H1 (cell line): ENCODE data around the gene AP3M1. TPM values are rescaled to one million over a fixed set of nuclear protein-coding genes. Genes with fewer than 3 reads are reported as not detected.

Experiments used
- CHD1 ChIP-seq: IDR thresholded peaks from 2 replicates; pipeline ENCODE4 v1.6.1; 2012; ENCODE audit warnings: low read depth, low read length, improper control_type of control experiment
- JUN ChIP-seq: IDR thresholded peaks from 2 replicates; pipeline ENCODE4 v1.6.1; 2011; ENCODE audit warnings: low read depth, mild to moderate bottlenecking, improper control_type of control experiment, low read length
- KDM1A ChIP-seq: fragments of 200-600, 300-600 bp; sonication (generic); IDR thresholded peaks from 2 replicates; pipeline ENCODE4 v1.7.1; 2016; ENCODE audit warnings: mild to moderate bottlenecking, low read length, borderline replicate concordance
- NRF1 ChIP-seq: IDR thresholded peaks from 2 replicates; pipeline ENCODE4 v1.6.1; 2011; ENCODE audit warnings: mild to moderate bottlenecking, low read depth, low read length, improper control_type of control experiment
- polyA plus RNA-seq, 7 experiments: library from polyadenylated mRNA; depleted of rRNA in 3 of 7; stranded (reverse) in 5 of 7; unstranded in 2 of 7; fragments of >200 nt in 5 of 7; fragments of 200-250 nt in 2 of 7; gene quantifications; 1 replicate in 5 of 7; 2 replicates in 1 of 7; 4 replicates in 1 of 7; pipeline versions ENCODE4 v1.2.1 to v1.2.3, GENCODE V29; 2011 to 2013; ENCODE audit warnings: missing spikeins in 2 of 7, mixed read lengths in 2 of 7
- total RNA-seq: library from RNA; stranded (reverse); fragmentation: NEBNext Ultra II Directional; extraction: Animal tissue kit (Norgen Biotek cat#: 25700); gene quantifications from 2 replicates; pipeline ENCODE4 v1.2.1, GENCODE V29; 2021

AP3M1 gene
- total and polyA plus RNA-seq, 2 of the 8 experiments (the other 6 are each of a cell fraction or from before 2014, with no cell fraction given): 23.9 to 38.9 TPM

DNA sequence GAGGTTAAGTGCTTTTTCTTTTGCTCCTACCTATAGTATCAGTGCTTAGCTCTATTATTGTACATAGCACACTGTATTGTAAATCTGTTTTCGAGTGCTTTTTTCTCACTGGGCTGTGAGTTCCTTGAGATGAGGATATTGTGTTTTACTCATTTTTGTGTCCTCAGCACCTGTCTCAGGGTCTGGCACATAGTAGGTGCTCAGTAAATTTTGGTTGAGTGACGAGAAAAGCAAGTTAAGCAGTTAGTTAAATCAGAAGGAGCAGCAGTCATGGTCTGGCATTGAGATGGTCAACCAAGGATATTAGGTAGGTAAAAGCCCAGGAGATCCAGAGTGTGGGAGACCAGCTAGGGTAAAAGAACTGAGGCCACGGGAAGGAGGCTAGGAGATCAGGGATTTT is 51.2 kb downstream of the AP3M1 start (continued):
- TF ChIP-seq CHD1 (no peak), JUN (no peak), NRF1 (no peak), KDM1A (no peak)
